Liver (tissue), 9 donors: ENCODE measurements around the gene FBXW9. TPM values are rescaled to one million over a fixed set of nuclear protein-coding genes. Genes with fewer than 3 reads are reported as not detected.

Source experiments
- DNase-seq: peaks from one replicate; pipeline ENCODE4 v3.0.0-alpha.2; 2017; ENCODE audit warnings: low spot score
- H3K27ac ChIP-seq, 2 donors: one replicate each; pipeline ENCODE4 v1.7.0; 2013; ENCODE audit warnings: inconsistent platforms in 2 of 2, low read length in 2 of 2, control low read depth in 1 of 2, low read depth in 1 of 2, mild to moderate bottlenecking in 1 of 2
- H3K27me3 ChIP-seq, 4 donors: one replicate each; pipeline versions ENCODE4 v1.6.1 to v1.7.0; 2013; ENCODE audit warnings: low read length in 3 of 4, inconsistent platforms in 1 of 4, mild to moderate bottlenecking in 1 of 4, moderate library complexity in 1 of 4; ENCODE audit not compliant: control insufficient read depth in 4 of 4, insufficient read depth in 4 of 4
- H3K36me3 ChIP-seq, 4 donors: one replicate each; pipeline versions ENCODE4 v1.6.1 to v1.7.0; 2013; ENCODE audit warnings: low read length in 3 of 4, mild to moderate bottlenecking in 3 of 4, low read depth in 1 of 4, moderate library complexity in 1 of 4; ENCODE audit not compliant: control insufficient read depth in 4 of 4, insufficient read depth in 3 of 4
- H3K4me1 ChIP-seq, 4 donors: one replicate each; pipeline versions ENCODE4 v1.6.1 to v1.7.0; 2013; ENCODE audit warnings: low read length in 3 of 4, mild to moderate bottlenecking in 3 of 4, moderate library complexity in 1 of 4; ENCODE audit not compliant: control insufficient read depth in 4 of 4, insufficient read depth in 4 of 4
- H3K4me3 ChIP-seq, 3 donors: one replicate each; pipeline versions ENCODE4 v1.6.1 to v1.7.0; 2013; ENCODE audit warnings: low read length in 3 of 3, control low read depth in 1 of 3, low read depth in 1 of 3, mild to moderate bottlenecking in 1 of 3
- H3K9ac ChIP-seq, 2 donors: one replicate each; pipeline ENCODE4 v1.7.0; 2013; ENCODE audit warnings: low read length in 2 of 2, mild to moderate bottlenecking in 2 of 2, moderate library complexity in 2 of 2, control low read depth in 1 of 2, low read depth in 1 of 2
- H3K9me3 ChIP-seq, 4 donors: one replicate each; pipeline versions ENCODE4 v1.6.1 to v1.7.0; 2013; ENCODE audit warnings: low read length in 3 of 4; ENCODE audit not compliant: control insufficient read depth in 4 of 4
- ATF3 ChIP-seq: IDR thresholded peaks from 2 replicates; pipeline ENCODE4 v1.6.1; 2016; ENCODE audit warnings: antibody characterized with exemption
- CTCF ChIP-seq: fragments of 150-350 bp; IDR thresholded peaks from 2 replicates; pipeline ENCODE4 v1.5.1; 2017; ENCODE audit warnings: improper control_type of control experiment, low read depth, low read length; ENCODE audit not compliant: missing input control
- EGR1 ChIP-seq, 2 donors: IDR thresholded peaks; 2 replicates each; pipeline ENCODE4 v1.6.1; 2016 to 2018; ENCODE audit warnings: antibody characterized with exemption in 2 of 2, low read depth in 2 of 2
- HNF4A ChIP-seq, 2 donors: conservative IDR thresholded peaks; 2 replicates each; pipeline ENCODE4 v1.6.1; 2016; ENCODE audit warnings: antibody characterized with exemption in 2 of 2, mild to moderate bottlenecking in 2 of 2
- HNF4G ChIP-seq: IDR thresholded peaks from 2 replicates; pipeline ENCODE4 v1.6.1; 2016; ENCODE audit warnings: antibody characterized with exemption
- MAX ChIP-seq: IDR thresholded peaks from 2 replicates; pipeline ENCODE4 v1.6.1; 2016; ENCODE audit warnings: antibody characterized with exemption
- RAD21 ChIP-seq, 2 donors: IDR thresholded peaks; 2 replicates each; pipeline ENCODE4 v1.6.1; 2016; ENCODE audit warnings: antibody characterized with exemption in 2 of 2, mild to moderate bottlenecking in 2 of 2
- REST ChIP-seq: IDR thresholded peaks from 2 replicates; pipeline ENCODE4 v1.6.1; 2016; ENCODE audit warnings: antibody characterized with exemption, mild to moderate bottlenecking
- SP1 ChIP-seq: IDR thresholded peaks from 2 replicates; pipeline ENCODE4 v1.6.1; 2018; ENCODE audit warnings: antibody characterized with exemption, mild to moderate bottlenecking
- TAF1 ChIP-seq: conservative IDR thresholded peaks from 2 replicates; pipeline ENCODE4 v1.6.1; 2016; ENCODE audit warnings: antibody characterized with exemption, mild to moderate bottlenecking
- YY1 ChIP-seq: IDR thresholded peaks from 2 replicates; pipeline ENCODE4 v1.6.1; 2016; ENCODE audit warnings: antibody characterized with exemption, mild to moderate bottlenecking
- ZBTB33 ChIP-seq: IDR thresholded peaks from 2 replicates; pipeline ENCODE4 v1.6.1; 2016; ENCODE audit warnings: antibody characterized with exemption
- WGBS: extraction: QIAGEN DNeasy Blood & Tissue Kit; methylation state at CpG from one replicate; pipeline ENCODE4 v1.1.7; 2013; 5-methylcytosine and 5-hydroxymethylcytosine counted together
- polyA plus RNA-seq, 2 donors: library from polyadenylated mRNA; stranded (reverse) in 1 of 2; unstranded in 1 of 2; fragments of 200-250 nt in 1 of 2; fragments of >200 nt in 1 of 2; fragmentation: Nextera tagmentation in 1 of 2; extraction: Ambion mirVana in 1 of 2; gene quantifications; one replicate each; pipeline versions ENCODE4 v1.2.1 to v1.2.3, GENCODE V29; 2013 to 2015
- total RNA-seq, 2 donors: library from RNA; depleted of rRNA; stranded (reverse); fragments of >200 nt; gene quantifications; one replicate each; pipeline ENCODE4 v1.2.3, GENCODE V29; 2014
- donor health status: healthy.
- donor health status: healthy.
- donor health status: healthy.
- donor health status: healthy.
- donor health status: healthy.

FBXW9 gene
- total and polyA plus RNA-seq, 4 donors = 2.3 to 4.0 (median 3.0) TPM

- Histone ChIP-seq H3K9me3 (no peaks in the 10 kb centered on the region), H3K27me3 (no peaks in the 10 kb centered on the region), H3K27ac (no peak overlapping the region), H3K36me3 (peaks cover 0 to 4% (median 1%) of the 10 kb centered on the region in 4 donors), H3K4me3 (no peak overlapping the region), H3K4me1 (peaks cover 5 to 22% (median 16%) of the 10 kb centered on the region in 4 donors), H3K9ac (no peak overlapping the region)
- WGBS = 90% methylated on average over 16 of the region's 16 CpGs
- no peak for TF ChIP-seq REST
- no peak for TF ChIP-seq HNF4G
- TF ChIP-seq HNF4A (conservative IDR thresholded peaks at IDR 0.05) = no peak
- TF ChIP-seq ZBTB33 = no peak
- TF ChIP-seq SP1 = no peak
- no peak for TF ChIP-seq RAD21 (IDR thresholded peaks at IDR 0.05)
- no peak for TF ChIP-seq ATF3
- no peak for TF ChIP-seq MAX
- no peak for TF ChIP-seq CTCF
- peak; percentile 31 for DNase-seq
These were observed 1.8 kb downstream of the FBXW9 start for GRCh38 chr19:12694641-12695040.

- Histone ChIP-seq H3K9me3 (no peaks in the 10 kb centered on the region), H3K36me3 (peaks cover 0 to under 1% (median 0%) of the 10 kb centered on the region in 4 donors), H3K27me3 (no peaks in the 10 kb centered on the region), H3K4me1 (peaks cover 5 to 22% (median 16%) of the 10 kb centered on the region in 4 donors), H3K9ac (no peak overlapping the region), H3K4me3 (no peak overlapping the region), H3K27ac (no peak overlapping the region)
- TF ChIP-seq TAF1 = no peak
- no peak for TF ChIP-seq YY1
- no peak for TF ChIP-seq SP1
- TF ChIP-seq EGR1 (IDR thresholded peaks at IDR 0.05; ENCODE audit: low read depth in 2 of 2) = no peak
- no peak for TF ChIP-seq CTCF
- no peak for TF ChIP-seq REST
- TF ChIP-seq HNF4G = no peak
- no peak for DNase-seq
- 93% methylated on average over 5 of the region's 5 CpGs for WGBS
These were observed 3.5 kb downstream of the FBXW9 start for GRCh38 chr19:12692960-12693359.
